GM23248 (cell line): Measurements from ENCODE around the gene SEPTIN2.

Source experiments
- EZH2 ChIP-seq: fragments of 200-600 bp; sonication (generic); IDR thresholded peaks from 2 replicates; pipeline ENCODE4 v1.6.1; 2018; ENCODE audit warnings: antibody characterized with exemption, mild to moderate bottlenecking; ENCODE audit not compliant: insufficient read depth, poor library complexity, severe bottlenecking
- EZH2phosphoT487 ChIP-seq: fragments of 200-600 bp; sonication (generic); IDR thresholded peaks from 2 replicates; pipeline ENCODE4 v1.6.1; 2018; ENCODE audit warnings: antibody characterized with exemption, moderate library complexity, mild to moderate bottlenecking, low read depth; ENCODE audit not compliant: insufficient read depth

DNA sequence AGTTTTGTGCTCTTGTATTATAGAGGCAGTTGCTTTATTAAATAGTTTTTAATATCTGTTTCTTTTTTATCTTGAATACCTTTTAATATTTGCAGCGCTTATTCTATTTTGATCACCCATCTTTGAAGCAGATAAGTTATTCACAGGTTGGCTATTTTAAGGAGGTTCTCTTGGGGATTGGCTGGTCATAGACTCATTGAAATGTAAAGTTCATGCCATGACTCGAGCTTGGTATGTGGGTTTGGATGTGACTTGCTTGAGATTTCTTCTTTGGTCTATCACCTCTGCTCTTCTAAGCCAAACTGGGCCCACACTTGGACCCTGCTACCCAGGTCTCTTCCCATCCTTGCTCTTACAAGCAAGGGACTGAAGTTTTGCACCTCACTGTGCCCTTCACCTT, 74.0 kb downstream of the SEPTIN2 start:
- TF ChIP-seq EZH2, result no peak
- no peak for TF ChIP-seq EZH2phosphoT487
